Neural crest cell (in vitro differentiated cells): ENCODE results near the gene ART3. TPM values are rescaled to one million over a fixed set of nuclear protein-coding genes. Genes with fewer than 3 reads are reported as not detected.

Experiments
- DNase-seq: peaks from one replicate; pipeline ENCODE4 v3.0.0; 2021; ENCODE audit warnings: low read depth, mixed read lengths, low spot score
- H3K27ac Mint-ChIP-seq: one replicate; pipeline ENCODE4 v1.8.0; 2021; ENCODE audit warnings: mild to moderate bottlenecking, mixed read lengths; ENCODE audit not compliant: unreplicated experiment
- H3K27me3 Mint-ChIP-seq: 2 replicates; pipeline ENCODE4 v1.8.0; 2021; ENCODE audit warnings: low read depth, mild to moderate bottlenecking, mixed read lengths
- H3K36me3 Mint-ChIP-seq: 2 replicates; pipeline ENCODE4 v1.8.0; 2021; ENCODE audit warnings: low read depth, mild to moderate bottlenecking, mixed read lengths
- H3K4me1 Mint-ChIP-seq: 2 replicates; pipeline ENCODE4 v1.8.0; 2021; ENCODE audit warnings: mixed read lengths
- H3K4me3 Mint-ChIP-seq: one replicate; pipeline ENCODE4 v1.8.0; 2021; ENCODE audit warnings: mild to moderate bottlenecking, mixed read lengths
- H3K9me3 Mint-ChIP-seq: 2 replicates; pipeline ENCODE4 v1.8.0; 2021; ENCODE audit warnings: mixed read lengths
- CTCF ChIP-seq: fragments of 200-600 bp; sonication (generic); conservative IDR thresholded peaks from 2 replicates; pipeline ENCODE4 v1.5.0; 2021; ENCODE audit warnings: antibody characterized with exemption, mild to moderate bottlenecking
- total RNA-seq: library from RNA; stranded (reverse); gene quantifications from 2 replicates; pipeline ENCODE4 v1.2.1, GENCODE V29; 2021

The ART3 gene
- total RNA-seq, 1 donor from 2014 or later: not detected

DNA sequence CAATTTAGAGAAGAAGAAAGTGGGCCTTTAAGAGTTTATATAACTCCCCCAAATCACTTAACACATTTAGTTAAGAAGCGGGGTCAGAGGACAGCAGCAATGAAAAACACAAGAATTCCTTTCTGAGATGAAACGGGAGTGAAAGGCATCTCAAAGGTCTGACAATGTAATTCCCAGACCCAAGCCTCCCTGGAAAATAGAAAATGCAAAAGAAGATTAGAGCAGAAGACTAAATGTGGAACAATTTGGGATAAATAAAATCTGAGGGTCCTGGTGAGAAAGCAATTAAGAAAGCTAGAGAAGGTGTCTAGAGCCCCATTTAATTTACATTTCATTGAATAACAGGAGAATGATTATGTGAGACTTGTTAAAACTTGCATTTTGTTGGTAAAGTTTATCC, 19.1 kb upstream of the ART3 start:
- H3K27ac Mint-ChIP-seq: no peak overlapping the region
- TF ChIP-seq CTCF: no peak
- no peaks in the 10 kb centered on the region for H3K36me3 Mint-ChIP-seq
- H3K4me1 Mint-ChIP-seq: peaks cover 15% of the 10 kb centered on the region
- DNase-seq: no peak
- H3K4me3 Mint-ChIP-seq: no peak overlapping the region
- no peaks in the 10 kb centered on the region for H3K9me3 Mint-ChIP-seq
- no peaks in the 10 kb centered on the region for H3K27me3 Mint-ChIP-seq

DNA sequence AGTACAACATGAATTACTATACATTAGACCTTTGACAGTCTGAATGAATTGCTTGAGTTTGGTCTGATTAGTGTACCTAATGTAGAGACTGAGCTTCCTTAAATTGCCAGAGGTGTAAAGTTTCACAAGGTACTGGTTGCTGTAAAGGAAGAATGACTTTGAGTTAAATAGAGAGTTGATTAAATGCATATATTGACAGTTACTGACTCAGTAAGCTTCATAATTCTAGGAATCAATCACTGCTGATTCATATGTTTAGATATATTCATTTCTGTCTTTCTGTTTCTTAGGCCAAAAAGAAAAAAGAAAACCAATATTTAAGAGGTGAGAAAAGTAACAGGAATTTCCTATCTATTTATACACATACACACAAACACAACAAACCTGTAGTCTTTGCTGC, 16.2 kb upstream of the ART3 start:
- Mint-ChIP-seq H3K9me3 (no peaks in the 10 kb centered on the region), H3K36me3 (no peaks in the 10 kb centered on the region), H3K4me3 (no peak overlapping the region), H3K27ac (no peak overlapping the region), H3K27me3 (no peaks in the 10 kb centered on the region), H3K4me1 (peaks cover 15% of the 10 kb centered on the region)
- TF ChIP-seq CTCF: no peak
- DNase-seq: no peak

GRCh38 chr4:76058888-76059426, 15.6 kb upstream of the ART3 start:
- Mint-ChIP-seq H3K27ac (no peak overlapping the region), H3K9me3 (no peaks in the 10 kb centered on the region), H3K36me3 (no peaks in the 10 kb centered on the region), H3K27me3 (no peaks in the 10 kb centered on the region), H3K4me3 (no peak overlapping the region), H3K4me1 (peaks cover 10% of the 10 kb centered on the region)
- TF ChIP-seq CTCF: no peak
- DNase-seq: no peak

DNA sequence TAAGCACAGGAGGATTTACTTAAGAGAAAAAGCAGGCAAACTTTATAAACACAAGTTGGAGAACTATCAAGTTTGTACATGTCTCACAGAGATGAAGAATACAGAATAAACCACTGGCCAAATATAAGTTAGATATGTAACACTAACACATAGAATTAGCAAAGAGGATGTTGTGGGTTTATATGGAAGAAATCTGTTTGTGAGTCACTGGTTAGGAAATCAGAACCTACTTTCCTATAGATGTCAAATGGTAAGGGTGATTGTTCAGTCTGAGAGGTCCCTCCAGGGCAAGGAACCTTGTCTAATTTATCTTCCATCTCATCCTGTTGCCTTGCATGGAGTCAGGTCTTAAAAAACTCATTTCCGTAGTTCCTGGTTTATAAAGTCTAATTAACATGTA, 14.8 kb upstream of the ART3 start:
- Mint-ChIP-seq H3K4me1 (peaks cover 9% of the 10 kb centered on the region), H3K4me3 (no peak overlapping the region), H3K27me3 (no peaks in the 10 kb centered on the region), H3K9me3 (no peaks in the 10 kb centered on the region), H3K27ac (no peak overlapping the region), H3K36me3 (no peaks in the 10 kb centered on the region)
- DNase-seq: no peak
- no peak for TF ChIP-seq CTCF

- no peaks in the 10 kb centered on the region for H3K9me3 Mint-ChIP-seq
Observed at GRCh38 chr4:76060506-76060905, 14.0 kb upstream of the ART3 start.

More at GRCh38 chr4:76060506-76060905, 14.0 kb upstream of the ART3 start:
- Mint-ChIP-seq H3K36me3 (no peaks in the 10 kb centered on the region), H3K4me3 (no peak overlapping the region), H3K27me3 (no peaks in the 10 kb centered on the region), H3K4me1 (peaks cover 2% of the 10 kb centered on the region), H3K27ac (no peak overlapping the region)
- DNase-seq: no peak
- no peak for TF ChIP-seq CTCF
